ENCODE data around the gene BAHCC1.

BAHCC1 gene

GRCh38 chr17:81515530-81516041 lies 120.3 kb downstream of the BAHCC1 start:
- TF ChIP-seq CSDC2 (CRISPR knock-in tag; IDR thresholded peaks at IDR 0.05) (no peak), SNAI2 (CRISPR knock-in tag; IDR thresholded peaks at IDR 0.05) (no peak), OSR1 (CRISPR knock-in tag; IDR thresholded peaks at IDR 0.05) (no peak), ZFP3 (CRISPR knock-in tag; IDR thresholded peaks at IDR 0.05) (no peak), POU6F1 (CRISPR knock-in tag; IDR thresholded peaks at IDR 0.05; ENCODE audit: borderline replicate concordance, low read depth) (no peak), ISL1 (CRISPR knock-in tag; IDR thresholded peaks at IDR 0.05) (no peak), TCF4 (CRISPR knock-in tag; IDR thresholded peaks at IDR 0.05; ENCODE audit: borderline replicate concordance) (no peak), CREB5 (CRISPR knock-in tag; IDR thresholded peaks at IDR 0.05; ENCODE audit: low read depth) (no peak), PPARA (CRISPR knock-in tag; IDR thresholded peaks at IDR 0.05; ENCODE audit: borderline replicate concordance) (no peak), ZNF70 (CRISPR knock-in tag; IDR thresholded peaks at IDR 0.05) (no peak), ZFP30 (CRISPR knock-in tag; IDR thresholded peaks at IDR 0.05) (no peak), ZNF8 (CRISPR knock-in tag; IDR thresholded peaks at IDR 0.05) (no peak), TSHZ2 (CRISPR knock-in tag; IDR thresholded peaks at IDR 0.05) (no peak), CSRNP3 (CRISPR knock-in tag; IDR thresholded peaks at IDR 0.05) (no peak), PATZ1 (CRISPR knock-in tag; IDR thresholded peaks at IDR 0.05; ENCODE audit: borderline replicate concordance) (no peak), TOX (CRISPR knock-in tag; IDR thresholded peaks at IDR 0.05; ENCODE audit: borderline replicate concordance) (no peak), RARB (CRISPR knock-in tag; IDR thresholded peaks at IDR 0.05) (no peak)
- ATAC-seq, result no peak; the same call in 1 of the 3 replicates

Measured in SK-N-SH treated with all-trans-retinoic acid at 6 μM for 48 hours (cell line).